SK-N-SH (cell line): ENCODE measurements around the gene MCCC2.

Experiments used
- CTCF ChIP-seq: fragments of 200-600 bp; sonication (generic); IDR thresholded peaks from 2 replicates; pipeline ENCODE4 v1.6.1; 2017; ENCODE audit warnings: antibody characterized with exemption, mild to moderate bottlenecking, moderate library complexity
- EP300 ChIP-seq, 2 experiments: IDR thresholded peaks; 2 replicates each; pipeline versions ENCODE4 v1.4.0 to v1.6.1; 2012; ENCODE audit warnings: borderline replicate concordance in 1 of 2, low read depth in 1 of 2, low read length in 1 of 2
- GATA2 ChIP-seq: sonication (generic); formaldehyde crosslinking; IDR thresholded peaks from 2 replicates; pipeline ENCODE4 v1.5.0; 2020; ENCODE audit warnings: mild to moderate bottlenecking, missing genetic modification reagents
- TF ChIP-seq, protein P1 (sequence below): fragments of 150-350 bp; IDR thresholded peaks from 2 replicates; pipeline ENCODE4 v1.6.1; 2016; ENCODE audit warnings: mild to moderate bottlenecking, low read depth, low read length

- TF ChIP-seq GATA2 (CRISPR knock-in tag) = no peak
- no peak for TF ChIP-seq CTCF
- TF ChIP-seq, protein P1, sequence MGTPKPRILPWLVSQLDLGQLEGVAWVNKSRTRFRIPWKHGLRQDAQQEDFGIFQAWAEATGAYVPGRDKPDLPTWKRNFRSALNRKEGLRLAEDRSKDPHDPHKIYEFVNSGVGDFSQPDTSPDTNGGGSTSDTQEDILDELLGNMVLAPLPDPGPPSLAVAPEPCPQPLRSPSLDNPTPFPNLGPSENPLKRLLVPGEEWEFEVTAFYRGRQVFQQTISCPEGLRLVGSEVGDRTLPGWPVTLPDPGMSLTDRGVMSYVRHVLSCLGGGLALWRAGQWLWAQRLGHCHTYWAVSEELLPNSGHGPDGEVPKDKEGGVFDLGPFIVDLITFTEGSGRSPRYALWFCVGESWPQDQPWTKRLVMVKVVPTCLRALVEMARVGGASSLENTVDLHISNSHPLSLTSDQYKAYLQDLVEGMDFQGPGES = no peak
- TF ChIP-seq EP300 (IDR thresholded peaks at IDR 0.05; ENCODE audit: borderline replicate concordance in 1 of 2, low read depth in 1 of 2, low read length in 1 of 2) = no peak
Measured at GRCh38 chr5:71699233-71699632, 112.1 kb downstream of the MCCC2 start.
